GM12878 (cell line): ENCODE measurements around the gene SVEP1. TPM values are rescaled to one million over a fixed set of nuclear protein-coding genes. Genes with fewer than 3 reads are reported as not detected.

Source experiments
- ATAC-seq: fragments of 200-7000 bp; cut with Tn5 transposase; 3 replicates; pipeline ENCODE4 v1.9.1; 2020; ENCODE audit warnings: mild to moderate bottlenecking, moderate library complexity
- BruUV-seq: library from RNA; stranded (reverse); fragments of 400-500 nt; replicated peaks from 2 replicates; lab custom pipeline; 2021; lab: Mats Ljungman, UMichigan
- CTCF ChIA-PET: fragments of 300-600 bp; sonication (Branson Sonifier 250); formaldehyde crosslinking; extraction: SDS; loops from one replicate; lab custom pipeline; 2021; ENCODE audit warnings: inconsistent platforms; lab: Yijun Ruan, JAX
- POLR2A ChIA-PET: fragments of 350-600 bp; formaldehyde crosslinking; extraction: SDS; loops from one replicate; lab custom pipeline; 2021; ENCODE audit warnings: inconsistent platforms; lab: Charles Lee
- RAD21 ChIA-PET: fragments of 300-600 bp; sonication (Branson Sonifier 250); formaldehyde crosslinking; loops from one replicate; lab custom pipeline; 2023; ENCODE audit warnings: antibody characterized with exemption; ENCODE audit not compliant: unreplicated experiment; lab: Charles Lee
- SMC1A ChIA-PET: fragments of 300-600 bp; sonication (Branson Sonifier 250); formaldehyde crosslinking; loops from one replicate; lab custom pipeline; 2023; ENCODE audit not compliant: unreplicated experiment, uncharacterized antibody; lab: Charles Lee
- DNase-seq: peaks from one replicate; pipeline ENCODE4 v3.0.0-alpha.2; 2011; ENCODE audit warnings: low read depth, low spot score
- FAIRE-seq: peaks from 3 replicates; lab custom pipeline; 2011; peaks lifted over from hg19 to GRCh38; lab: Jason Lieb, UNC
- H2AFZ ChIP-seq: 2 replicates; pipeline ENCODE4 v1.6.0; 2011; ENCODE audit warnings: low read depth, low read length, control low read depth; ENCODE audit not compliant: control insufficient read depth
- H3K27ac ChIP-seq: 2 replicates; pipeline ENCODE4 v1.5.1; 2011; ENCODE audit warnings: control low read depth; ENCODE audit not compliant: control insufficient read depth, insufficient read depth
- H3K27me3 ChIP-seq, 2 experiments: replicated peaks in 1 of 2; 2 replicates each; pipeline versions ENCODE4 v1.6.0 to v1.6.1; 2011; ENCODE audit warnings: low read length in 1 of 2; ENCODE audit not compliant: control insufficient read depth in 2 of 2, insufficient read depth in 2 of 2
- H3K36me3 ChIP-seq, 2 experiments: 2 replicates each; pipeline ENCODE4 v1.5.1; 2011; ENCODE audit warnings: low read length in 1 of 2; ENCODE audit not compliant: control insufficient read depth in 2 of 2, insufficient read depth in 2 of 2
- H3K4me1 ChIP-seq: 2 replicates; pipeline ENCODE4 v1.6.1; 2011; ENCODE audit warnings: mild to moderate bottlenecking, low read length, moderate library complexity, mixed read lengths; ENCODE audit not compliant: control insufficient read depth, insufficient read depth
- H3K4me2 ChIP-seq: 2 replicates; pipeline ENCODE4 v1.6.0; 2011; ENCODE audit warnings: control low read depth; ENCODE audit not compliant: control insufficient read depth, insufficient read depth
- H3K4me3 ChIP-seq: fragments of 200-600 bp; sonication (generic); 2 replicates; pipeline ENCODE4 v1.5.1; 2016
- H3K79me2 ChIP-seq: 2 replicates; pipeline ENCODE4 v1.6.0; 2011; ENCODE audit warnings: low read length; ENCODE audit not compliant: control insufficient read depth, insufficient read depth
- H3K9ac ChIP-seq: 2 replicates; pipeline ENCODE4 v1.8.0; 2011; ENCODE audit warnings: low read length, control low read depth, mixed read lengths; ENCODE audit not compliant: control insufficient read depth, insufficient read depth
- H3K9me3 ChIP-seq: replicated peaks from 3 replicates; pipeline ENCODE4 v1.5.1; 2011; ENCODE audit warnings: mild to moderate bottlenecking, low read length; ENCODE audit not compliant: control insufficient read depth, insufficient read depth
- H4K20me1 ChIP-seq: 2 replicates; pipeline ENCODE4 v1.6.0; 2011; ENCODE audit not compliant: control insufficient read depth, insufficient read depth
- ATF7 ChIP-seq: fragments of 450-650 bp; IDR thresholded peaks from 2 replicates; pipeline ENCODE4 v1.6.1; 2016; ENCODE audit warnings: low read depth, mild to moderate bottlenecking
- IRF3 ChIP-seq: fragments of 450-650 bp; IDR thresholded peaks from 2 replicates; pipeline ENCODE4 v1.6.1; 2014; ENCODE audit warnings: mild to moderate bottlenecking
- NR2C2 ChIP-seq: IDR thresholded peaks from 2 replicates; pipeline ENCODE4 v1.6.1; 2011; ENCODE audit warnings: borderline replicate concordance, low read depth; ENCODE audit not compliant: control insufficient read depth, insufficient read length
- SPI1 ChIP-seq: IDR thresholded peaks from 2 replicates; pipeline ENCODE4 v1.6.1; 2011; ENCODE audit warnings: low read depth, mild to moderate bottlenecking, low read length, moderate library complexity, borderline replicate concordance; ENCODE audit not compliant: insufficient read depth
- ZBTB11 ChIP-seq: fragments of 450-650 bp; formaldehyde crosslinking; IDR thresholded peaks from 2 replicates; pipeline ENCODE4 v1.5.0; 2022; ENCODE audit warnings: mild to moderate bottlenecking, missing genetic modification characterization
- WGBS: methylation state at CpG from one replicate; pipeline ENCODE4 v1.1.6; 2016; ENCODE audit warnings: low lambda C conversion rate; ENCODE audit not compliant: insufficient replicate concordance, insufficient coverage; ENCODE audit errors: missing lambda C conversion rate; 5-methylcytosine and 5-hydroxymethylcytosine counted together
- in situ Hi-C: fragments of 300-500 bp; cut with MboI; formaldehyde crosslinking; loops from 9 replicates; pipeline ENCODE4 v1.14.3; 2018; ENCODE audit warnings: mixed read lengths
- intact Hi-C: fragments of 100-400 bp; cut with micrococcal nuclease; formaldehyde crosslinking; loops from one replicate; pipeline ENCODE4 v1.14.2; 2022; ENCODE audit not compliant: unreplicated experiment
- polyA plus RNA-seq, 11 experiments: library from polyadenylated mRNA; depleted of rRNA in 4 of 11; unstranded in 6 of 11; stranded (reverse) in 5 of 11; fragments of >200 nt; fragmentation: Nextera tagmentation in 4 of 11; fragmentation: Illumina TruSeq in 1 of 11; extraction: Ambion mirVana in 4 of 11; extraction: Trizol in 1 of 11; gene quantifications; 1 replicate in 1 of 11; 2 replicates in 10 of 11; pipeline versions ENCODE4 v1.2.1 to v1.2.3, GENCODE V29; 2011 to 2016; ENCODE audit warnings: inconsistent platforms in 2 of 11, missing spikeins in 2 of 11, low read depth in 1 of 11
- total RNA-seq, 4 experiments: library from RNA; depleted of rRNA in 3 of 4; stranded (reverse); fragments of >200 nt in 3 of 4; fragmentation: Illumina TruSeq in 1 of 4; extraction: Trizol in 1 of 4; gene quantifications; 2 replicates each; pipeline versions ENCODE4 v1.2.1 to v1.2.3, GENCODE V29; 2013 to 2021

The SVEP1 gene
- total and polyA plus RNA-seq, 10 of the 15 experiments (the other 5 are each of a cell fraction or from before 2014, with no cell fraction given), result under 0.01 to 0.05 (median 0.01) TPM; not detected in 5

- BruUV-seq, result no TSS peak
- Histone ChIP-seq H3K4me2 (no peak overlapping the region), H2AFZ (no peak overlapping the region), H4K20me1 (no peaks in the 10 kb centered on the region), H3K27me3 (no peaks in the 10 kb centered on the region; a peak in 1 of 4 replicates), H3K27ac (no peak overlapping the region), H3K9ac (no peak overlapping the region), H3K9me3 (no peaks in the 10 kb centered on the region), H3K36me3 (no peaks in the 10 kb centered on the region), H3K4me1 (peaks cover 6% of the 10 kb centered on the region), H3K79me2 (no peaks in the 10 kb centered on the region), H3K4me3 (no peak overlapping the region)
- 3% methylated on average over 2 of the region's 2 CpGs for WGBS
- ATAC-seq (no peak), DNase-seq (no peak), FAIRE-seq (no peak)
- SMC1A ChIA-PET, result interaction anchor here (1.0 to 2.3 kb wide), 3 partner anchors 194 to 438 kb away, joined by 5 to 24 read pairs (median 21); no protein-coding TSS in a partner anchor
- in situ Hi-C loops (loop anchor here (5.0 to 25.0 kb wide), 3 partner anchors 170 to 735 kb away; no protein-coding TSS in a partner anchor), intact Hi-C loops (loop anchor here (2.0 to 10.0 kb wide), 4 partner anchors 196 to 1050 kb away; partner anchors contain the start of gene TXN)
- TF ChIP-seq ZBTB11 (CRISPR knock-in tag) (no peak), SPI1 (peak; percentile 79), ATF7 (peak; percentile 44; the same call in 1 of the 2 replicates), NR2C2 (no peak), IRF3 (no peak)
- POLR2A ChIA-PET, result no interaction called here
- CTCF ChIA-PET, result interaction anchor here (1.0 to 2.8 kb wide), 11 partner anchors 13 to 722 kb away, joined by 3 to 57 read pairs (median 7); no protein-coding TSS in a partner anchor
- RAD21 ChIA-PET, result interaction anchor here (0.9 to 2.3 kb wide), 5 partner anchors 194 to 676 kb away, joined by 3 to 24 read pairs (median 8); partner anchors contain the start of gene TXN
Observed at GRCh38 chr9:110622368-110622767, 42.8 kb upstream of the SVEP1 start.
